Erythroblast (primary cell): ENCODE data around the gene FSHR.

Experiments used
- GATA1 ChIP-seq: IDR thresholded peaks from 2 replicates; pipeline ENCODE4 v1.6.1; 2011; ENCODE audit warnings: low read depth, mild to moderate bottlenecking, control low read depth, low read length, moderate library complexity
- POLR2A ChIP-seq: IDR thresholded peaks from 2 replicates; pipeline ENCODE4 v1.6.1; 2011; ENCODE audit warnings: mild to moderate bottlenecking, low read length

GRCh38 chr2:48940606-48941005 is 213.7 kb downstream of the FSHR start:
- TF ChIP-seq POLR2A (no peak), GATA1 (no peak)
